GM21381 (cell line): ENCODE measurements around the gene KANK3.

ENCODE experiments used
- ATAC-seq: cut with Tn5 transposase; IDR thresholded peaks from one replicate; pipeline ENCODE4 v1.9.1; 2021; ENCODE audit warnings: mild to moderate bottlenecking, moderate library complexity; ENCODE audit not compliant: unreplicated experiment

Gene KANK3

DNA sequence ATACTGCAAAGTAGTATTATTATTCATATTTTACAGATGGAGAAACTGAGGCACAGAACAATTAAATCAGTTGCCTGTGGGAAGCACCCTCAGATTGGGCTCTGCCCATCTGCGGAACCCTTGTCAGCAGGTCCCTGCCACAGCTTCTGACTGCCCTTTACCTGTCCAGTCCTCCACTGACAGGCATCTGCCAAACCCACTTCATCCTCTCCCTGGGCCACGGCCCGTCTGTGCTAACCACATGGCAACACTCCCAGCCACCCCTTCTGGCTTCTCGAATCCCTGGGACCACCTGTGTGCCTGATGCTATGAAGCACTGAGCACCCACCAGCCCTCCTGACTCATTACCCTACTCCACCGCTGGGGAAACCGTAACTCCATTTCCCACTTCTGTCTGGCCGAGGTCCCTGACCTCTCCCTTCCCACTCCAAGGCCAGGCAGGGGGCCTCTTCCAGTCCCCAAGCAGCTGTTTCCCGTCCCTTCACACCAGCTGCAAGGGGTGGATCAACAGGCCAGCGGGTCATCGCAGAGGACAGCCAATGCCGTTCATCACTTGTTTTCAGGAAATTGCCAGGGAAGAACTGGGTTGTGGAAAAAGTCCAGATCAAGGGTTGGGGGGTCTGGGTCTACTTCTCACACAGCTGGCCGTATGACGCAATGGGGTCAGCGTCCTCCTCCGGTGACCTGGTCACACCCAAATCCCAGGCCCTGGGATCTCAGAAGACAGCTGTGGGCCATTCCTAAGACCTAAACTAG lies 2.5 kb downstream of the KANK3 start:
- no peak for ATAC-seq

DNA sequence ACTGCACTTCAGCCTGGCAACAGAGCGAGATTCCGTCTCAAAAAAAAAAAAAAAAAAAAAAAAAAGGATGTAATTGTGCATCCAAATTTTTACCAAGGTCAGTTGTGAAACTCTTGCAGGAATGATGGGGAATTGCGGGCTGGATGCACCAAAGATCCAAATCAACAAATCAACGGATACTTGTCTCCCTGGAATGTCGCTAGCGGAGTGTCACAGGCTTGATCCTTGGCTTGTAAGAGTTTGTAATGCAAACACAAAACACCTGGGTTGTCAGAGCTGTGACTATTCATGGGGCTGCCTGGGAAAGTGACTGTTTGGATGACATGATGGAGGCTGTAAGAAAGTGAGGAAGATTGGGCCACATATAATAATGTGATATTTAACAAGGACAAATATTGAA lies 4.2 kb downstream of the KANK3 start:
- ATAC-seq, result no peak

DNA sequence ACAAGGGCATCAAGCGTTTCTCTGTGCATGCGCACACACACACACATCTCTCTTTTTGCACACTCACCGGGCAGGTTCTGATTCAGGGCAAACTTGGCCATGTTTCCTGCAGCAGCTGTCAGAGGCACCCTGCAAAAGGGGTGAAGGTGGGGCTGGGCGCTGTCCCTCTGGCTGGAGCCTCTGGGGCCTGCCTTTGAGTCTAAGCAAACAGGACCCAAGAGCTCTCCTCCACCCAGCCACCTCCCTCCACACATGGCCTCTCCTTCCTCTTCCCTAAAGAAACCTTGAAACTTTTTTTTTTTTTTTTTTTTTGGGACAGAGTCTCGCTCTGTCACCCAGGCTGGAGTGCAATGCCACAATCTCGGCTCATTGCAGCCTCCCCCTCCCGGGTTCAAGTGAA lies 5.3 kb downstream of the KANK3 start:
- no peak for ATAC-seq

DNA sequence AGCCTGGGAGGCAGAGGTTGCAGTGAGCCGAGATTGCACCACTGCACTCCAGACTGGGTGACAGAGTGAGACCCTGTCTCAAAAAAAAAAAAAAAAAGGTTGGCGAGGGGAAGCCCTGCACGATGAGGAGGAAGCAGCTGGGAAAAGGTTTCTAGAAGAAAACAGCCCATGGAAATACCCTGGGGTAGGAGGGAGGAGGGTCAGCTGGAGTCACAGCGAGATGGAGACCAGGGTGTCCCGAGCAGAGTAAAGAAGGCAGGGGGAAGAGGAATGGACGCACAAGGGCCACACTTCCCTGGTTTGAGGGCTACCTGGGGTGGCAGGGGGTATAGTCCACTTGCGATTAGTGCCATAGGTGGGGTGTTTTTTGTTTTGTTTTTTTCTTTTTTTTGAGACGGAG lies 6.4 kb downstream of the KANK3 start:
- ATAC-seq, result no peak

DNA sequence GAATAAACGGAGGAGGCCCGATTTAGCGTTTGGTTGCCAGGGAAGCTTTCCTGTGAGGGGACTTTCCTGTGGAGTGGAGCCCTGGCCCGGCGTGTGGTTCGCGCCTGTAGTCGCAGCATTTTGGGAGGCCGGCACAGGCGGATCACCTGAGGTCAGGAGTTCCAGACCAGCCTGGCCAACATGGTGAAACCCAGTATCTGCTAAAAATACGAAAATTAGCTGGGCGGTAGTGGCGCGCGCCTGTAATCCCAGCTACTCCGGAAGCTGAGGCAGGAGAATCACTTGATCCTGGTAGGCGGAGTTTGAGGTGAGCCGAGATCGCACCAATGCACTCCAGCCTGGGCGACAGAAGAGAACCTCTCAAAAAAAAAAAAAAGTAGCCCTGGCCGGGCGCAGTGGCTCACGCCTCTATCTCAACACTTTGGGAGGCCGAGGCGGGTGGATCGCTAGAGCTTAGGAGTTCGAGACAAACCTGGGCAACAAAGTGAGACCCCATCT lies 6.9 kb downstream of the KANK3 start:
- ATAC-seq, result no peak

DNA sequence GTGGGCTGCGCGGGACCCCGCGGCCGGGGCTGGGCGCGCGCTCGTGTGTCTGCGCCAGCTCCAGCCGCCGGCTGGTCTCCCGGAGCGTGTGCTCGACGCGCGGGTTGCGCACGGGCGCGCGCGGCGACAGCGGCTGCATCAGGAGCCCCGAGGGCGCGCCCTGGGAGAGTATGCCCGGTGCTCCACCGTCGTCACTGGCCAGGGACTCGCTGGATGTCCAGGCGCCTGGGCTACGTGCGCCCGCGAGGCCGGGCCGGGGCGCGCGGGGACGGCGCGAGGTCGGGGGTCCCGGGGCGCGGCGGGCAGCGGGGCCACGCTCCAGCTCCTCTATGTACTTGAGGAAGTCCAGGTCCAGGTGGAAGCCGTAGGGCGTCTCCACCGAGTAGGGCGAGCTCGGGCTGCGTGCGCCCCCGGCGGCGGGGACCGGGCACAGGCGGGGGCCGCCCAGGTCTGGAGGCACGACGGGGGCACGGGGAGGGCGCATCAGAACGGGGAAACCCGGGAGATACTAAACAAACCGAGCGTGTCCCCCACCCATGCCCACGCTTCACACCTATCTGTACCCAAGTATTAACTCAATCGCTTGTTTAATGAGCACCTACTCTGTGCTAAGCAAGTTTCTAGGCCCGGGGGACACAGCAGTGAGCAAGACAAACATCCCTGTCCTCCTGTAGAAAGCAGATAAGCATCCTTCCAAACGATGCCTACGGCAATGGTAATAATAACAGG lies 7.6 kb downstream of the KANK3 start:
- peak; percentile 36 for ATAC-seq

DNA sequence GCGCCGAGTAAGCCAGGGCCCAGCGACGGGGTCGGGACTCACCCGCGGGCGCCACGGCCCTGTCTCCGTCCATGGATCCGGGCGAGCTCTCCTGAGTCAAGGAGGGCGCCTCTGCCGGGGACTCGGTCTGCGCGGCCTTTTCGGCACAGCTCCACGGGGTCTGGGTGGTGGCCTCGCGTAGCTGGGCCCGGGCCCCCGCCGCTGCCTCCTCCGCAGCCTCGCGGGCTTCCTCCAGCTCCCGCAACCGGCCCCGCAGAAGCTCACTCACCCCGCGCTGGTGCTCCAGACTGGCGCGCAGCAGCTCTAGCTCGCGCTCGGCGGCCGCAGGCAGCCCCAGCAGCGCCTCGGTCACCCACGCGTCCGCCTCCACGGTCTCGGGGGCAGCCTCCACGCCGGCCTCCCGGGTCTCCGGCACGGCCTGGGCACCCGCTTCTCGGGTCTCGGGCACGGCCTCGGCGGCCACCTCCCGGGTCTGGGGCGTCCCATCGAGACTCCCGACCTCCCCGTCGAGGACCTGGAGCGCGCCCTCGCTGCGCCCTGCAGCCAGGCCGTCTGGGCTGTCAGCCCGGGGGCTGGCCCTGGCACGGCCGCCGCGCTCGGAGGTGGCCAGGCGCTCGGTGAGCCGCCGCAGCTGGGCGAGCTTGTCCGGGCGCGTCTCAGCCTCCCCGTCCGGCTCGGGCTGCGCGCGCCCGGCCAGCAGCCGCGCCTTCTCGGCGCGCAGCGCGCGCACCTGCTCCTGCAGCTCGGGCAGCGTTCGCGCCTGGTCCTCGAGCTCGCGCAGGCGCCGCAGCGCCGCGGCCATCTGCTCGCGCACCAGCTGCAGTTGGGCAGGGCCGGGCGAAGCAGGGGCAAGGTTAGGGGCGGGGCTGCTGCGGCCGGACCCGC lies 8.4 kb downstream of the KANK3 start:
- ATAC-seq, result peak; percentile 56

DNA sequence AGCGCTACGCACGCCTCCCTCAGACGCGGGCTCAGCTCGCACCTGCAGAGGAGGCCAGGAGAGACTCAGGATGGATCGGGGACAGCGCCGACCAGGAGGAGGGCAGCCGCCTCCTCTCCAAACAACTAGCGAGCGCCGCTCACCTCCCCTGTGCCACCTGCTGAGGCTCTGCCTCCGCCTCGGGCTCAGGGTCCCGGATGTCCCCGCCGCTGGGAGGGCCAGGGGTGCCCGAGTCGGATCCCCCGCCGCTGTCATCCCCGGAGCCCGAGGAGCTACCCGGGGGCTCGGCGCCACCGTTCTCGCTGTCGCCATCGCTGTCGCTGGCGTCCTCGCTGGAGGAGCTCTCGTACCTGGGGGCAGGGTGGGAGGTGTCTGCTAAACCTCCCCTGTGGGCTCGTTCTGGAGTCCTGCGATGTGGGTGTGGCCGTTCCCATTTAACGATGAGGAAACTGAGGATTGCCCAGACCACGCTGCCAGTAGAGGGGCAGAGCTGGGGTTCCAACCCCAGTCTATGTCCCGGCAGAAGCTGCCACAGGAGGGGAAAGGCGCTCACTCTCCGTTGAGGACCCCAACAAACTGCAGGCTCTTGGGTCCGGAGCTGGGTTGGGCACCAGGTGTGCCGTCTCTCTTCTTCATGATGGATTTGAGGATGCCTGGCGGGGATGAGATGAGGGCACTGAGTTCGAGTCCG lies 9.2 kb downstream of the KANK3 start:
- ATAC-seq, result no peak

DNA sequence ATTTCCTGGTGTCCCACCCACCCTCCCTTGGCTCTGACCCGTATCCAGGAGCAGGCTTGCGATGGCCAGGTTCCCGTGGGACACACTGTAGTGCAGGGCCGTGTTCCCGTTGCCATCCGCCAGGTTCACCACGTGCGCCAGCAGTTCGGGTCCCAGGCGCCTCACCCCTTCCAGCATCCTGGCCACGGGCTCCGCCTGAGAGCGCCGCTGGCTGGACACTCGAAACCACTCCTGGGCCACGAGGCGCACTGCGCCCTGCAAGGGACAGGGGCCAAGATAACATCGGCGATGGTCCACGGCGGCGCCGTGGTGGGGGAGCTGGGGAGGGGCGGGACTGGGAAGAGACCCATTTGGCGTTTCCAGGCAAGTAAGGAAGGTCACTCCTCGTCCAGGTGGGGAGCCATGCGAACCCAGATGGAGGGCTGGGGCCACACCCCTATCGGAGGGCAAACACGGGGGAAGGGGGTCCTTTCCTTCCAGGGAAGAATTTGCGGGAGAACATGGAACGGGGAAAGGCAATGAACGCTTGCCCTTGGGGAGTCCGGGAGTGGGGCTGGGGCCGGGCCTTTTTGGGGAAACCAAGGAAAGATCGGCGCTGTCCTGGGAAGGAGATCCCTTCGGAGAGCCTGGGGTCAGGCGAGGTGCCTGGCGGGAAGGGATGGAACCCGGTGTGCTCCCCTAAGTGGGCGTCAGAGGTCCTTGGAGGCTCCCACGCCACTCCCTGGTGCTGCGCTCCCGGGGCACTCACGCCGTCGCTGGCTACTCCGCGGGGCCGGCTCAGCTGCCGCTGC lies 9.9 kb downstream of the KANK3 start:
- no peak for ATAC-seq

DNA sequence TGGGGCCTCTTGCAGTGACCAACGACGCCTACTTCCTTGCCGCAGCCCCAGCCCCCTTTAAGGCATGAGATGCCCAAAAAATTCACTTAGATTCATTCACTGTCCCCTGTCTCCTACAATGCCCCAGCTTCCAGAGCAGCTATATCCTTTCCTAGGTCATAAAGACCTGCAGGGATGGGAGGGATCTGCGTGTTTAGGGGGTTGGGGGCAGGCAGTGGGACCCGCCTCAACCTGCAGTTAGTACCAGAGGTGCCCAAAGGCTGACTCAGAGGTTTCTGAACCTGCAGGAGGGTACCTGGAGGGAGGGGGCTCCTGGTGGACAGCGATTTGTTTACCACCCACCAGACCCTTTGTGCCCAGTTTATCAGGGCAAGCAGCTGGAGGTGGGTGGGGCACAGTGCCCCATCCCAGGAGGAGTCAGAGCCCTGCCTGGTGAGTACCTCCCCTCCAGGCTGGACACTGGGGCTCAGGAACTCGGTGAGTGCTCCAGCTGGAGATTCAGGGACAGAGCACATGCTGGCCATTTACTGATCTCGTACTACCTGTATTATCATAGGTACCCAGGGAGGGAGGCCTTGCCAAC lies 11.7 kb downstream of the KANK3 start:
- ATAC-seq, result no peak

DNA sequence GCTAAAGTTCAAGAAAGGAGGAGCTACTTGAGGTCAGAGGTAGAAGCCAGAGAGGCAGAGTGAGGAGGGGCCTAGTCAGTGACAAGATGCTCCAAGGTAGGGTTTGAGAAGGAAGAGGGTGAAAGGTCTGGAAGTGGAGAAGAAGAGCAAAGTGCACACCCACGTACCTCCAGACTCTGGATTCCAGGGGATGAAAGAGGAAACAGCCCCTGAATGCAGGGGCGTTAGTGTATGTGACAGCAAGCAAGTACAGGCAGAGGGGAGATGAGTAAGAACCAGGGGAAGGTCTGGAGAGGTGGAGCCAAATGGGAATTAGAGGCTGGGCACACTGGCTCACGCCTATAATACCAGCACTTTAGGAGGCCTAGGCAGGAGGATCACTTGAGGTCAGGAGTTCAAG lies 13.1 kb downstream of the KANK3 start:
- no peak for ATAC-seq

DNA sequence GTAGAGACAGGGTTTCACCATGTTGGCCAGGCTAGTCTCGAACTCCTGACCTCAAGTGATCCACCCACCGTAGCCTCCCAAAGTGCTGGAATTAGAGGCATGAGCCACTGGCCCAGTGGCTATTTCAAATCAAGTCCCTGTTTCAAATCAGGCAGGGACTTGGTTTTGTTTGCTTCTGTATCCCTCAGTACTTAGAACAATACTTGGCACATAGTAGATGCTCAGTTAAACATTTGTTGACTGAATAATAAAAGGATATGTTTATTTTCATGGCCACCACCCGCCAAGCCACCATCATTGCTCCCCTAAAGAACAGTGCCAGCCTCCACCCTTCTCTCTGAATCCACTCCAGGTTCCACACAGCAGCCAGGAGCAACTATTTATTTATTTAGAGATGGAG lies 17.6 kb downstream of the KANK3 start:
- ATAC-seq, result no peak

DNA sequence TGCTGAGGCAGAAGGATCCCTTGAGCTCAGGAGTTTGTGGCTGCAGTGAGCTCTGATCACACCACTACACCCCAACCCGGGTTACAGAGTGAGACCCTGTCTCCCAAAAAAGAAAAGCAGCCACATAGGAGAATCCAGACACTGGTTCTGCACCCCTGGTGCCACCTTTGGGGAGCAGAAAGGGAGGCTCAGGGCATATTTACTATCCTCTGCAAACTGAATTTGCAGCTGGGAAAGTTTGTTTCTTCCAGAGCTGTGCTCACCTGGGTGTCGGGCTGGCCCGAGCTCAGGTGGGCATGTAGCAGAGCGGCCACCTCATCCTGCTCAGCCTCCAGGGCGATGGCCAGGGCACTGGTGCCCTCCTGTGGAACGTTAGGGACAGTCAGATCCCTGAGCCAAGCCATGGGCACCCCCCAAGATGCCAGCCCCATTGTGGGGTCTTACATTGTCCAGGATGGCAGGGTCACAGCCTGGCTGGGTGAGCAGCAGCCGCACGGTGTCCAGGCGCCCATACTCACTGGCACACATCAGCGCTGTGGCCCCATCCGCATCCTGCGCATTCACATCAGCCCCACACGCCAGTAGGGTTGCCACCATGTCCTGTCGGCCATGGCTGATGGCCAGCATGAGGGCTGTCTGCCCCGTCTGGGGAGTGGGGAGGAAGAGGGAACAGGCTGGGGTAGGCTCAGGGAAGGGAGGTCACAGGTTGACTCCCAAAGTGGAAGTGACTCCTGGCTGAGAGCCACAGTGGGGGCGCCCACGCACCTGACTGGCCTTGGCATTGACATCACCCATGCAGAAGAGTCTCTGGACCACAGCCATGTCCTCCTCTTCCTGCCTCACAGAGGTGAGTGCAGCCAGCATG lies 18.6 kb downstream of the KANK3 start:
- no peak for ATAC-seq

DNA sequence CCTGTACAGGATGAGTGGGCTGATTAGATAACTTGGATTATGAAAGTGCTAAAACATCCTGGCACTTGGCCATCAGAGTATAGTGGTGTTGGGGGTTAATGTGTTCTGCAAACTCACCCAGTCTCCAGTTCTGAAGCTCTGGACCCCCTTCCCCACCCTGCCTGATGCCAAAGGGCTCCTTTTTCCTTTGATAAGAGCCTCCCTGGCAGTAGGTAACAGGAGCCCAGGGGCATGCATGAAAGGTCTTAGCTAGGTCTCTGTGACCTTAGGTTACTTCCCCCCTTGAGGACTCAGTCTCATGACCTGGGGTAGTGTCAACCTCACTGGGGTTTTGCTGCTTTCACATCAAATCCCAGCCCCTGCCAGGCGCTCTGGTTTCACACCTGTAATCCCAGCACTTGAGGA lies 19.3 kb downstream of the KANK3 start:
- ATAC-seq, result no peak

DNA sequence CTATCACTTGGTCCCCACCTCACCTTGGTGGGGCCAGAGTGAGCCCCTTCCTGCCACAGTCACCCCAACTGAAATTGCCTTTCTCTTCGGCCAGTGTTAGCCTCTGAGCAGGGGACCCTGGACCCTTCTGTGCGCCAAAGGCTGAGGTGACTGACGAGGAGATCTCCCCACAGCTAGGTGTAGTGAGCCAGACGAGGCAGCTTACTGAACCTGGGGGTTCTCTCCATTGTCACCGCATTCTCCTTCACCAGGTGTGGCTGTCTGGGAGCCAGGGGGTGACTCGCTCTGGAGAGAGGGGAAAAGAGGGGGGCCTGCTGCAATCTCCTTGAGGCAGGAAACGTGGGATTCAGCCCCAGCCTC lies 20.4 kb downstream of the KANK3 start:
- no peak for ATAC-seq

DNA sequence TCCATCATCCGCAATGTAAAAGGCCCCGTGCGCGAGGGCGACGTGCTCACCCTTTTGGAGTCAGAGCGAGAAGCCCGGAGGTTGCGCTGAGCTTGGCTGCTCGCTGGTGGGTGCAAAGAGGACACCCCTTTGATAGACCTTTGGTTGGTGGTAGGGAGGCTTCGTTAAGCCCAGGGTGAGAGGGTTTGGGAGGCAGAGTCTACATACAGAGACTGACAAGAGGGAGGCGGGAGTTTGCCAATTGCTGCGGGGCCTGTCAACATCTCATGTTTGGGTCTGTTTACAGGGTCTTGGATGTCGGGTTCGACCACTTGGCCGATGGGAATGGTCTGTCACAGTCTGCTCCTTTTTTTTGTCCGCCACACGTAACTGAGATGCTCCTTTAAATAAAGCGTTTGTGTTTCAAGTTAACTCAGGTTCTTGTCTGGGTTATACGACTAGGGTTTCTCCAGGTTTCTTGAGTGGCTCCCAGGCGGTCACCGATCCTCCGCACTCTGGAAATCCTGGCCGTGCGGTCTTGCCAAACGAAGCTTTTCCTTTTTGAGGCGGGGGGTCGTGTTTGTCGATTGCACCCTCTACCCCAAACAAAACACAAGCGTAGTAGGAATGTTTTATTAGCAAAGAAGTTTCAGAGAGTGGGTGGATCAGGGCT lies 20.9 kb downstream of the KANK3 start:
- ATAC-seq, result no peak

DNA sequence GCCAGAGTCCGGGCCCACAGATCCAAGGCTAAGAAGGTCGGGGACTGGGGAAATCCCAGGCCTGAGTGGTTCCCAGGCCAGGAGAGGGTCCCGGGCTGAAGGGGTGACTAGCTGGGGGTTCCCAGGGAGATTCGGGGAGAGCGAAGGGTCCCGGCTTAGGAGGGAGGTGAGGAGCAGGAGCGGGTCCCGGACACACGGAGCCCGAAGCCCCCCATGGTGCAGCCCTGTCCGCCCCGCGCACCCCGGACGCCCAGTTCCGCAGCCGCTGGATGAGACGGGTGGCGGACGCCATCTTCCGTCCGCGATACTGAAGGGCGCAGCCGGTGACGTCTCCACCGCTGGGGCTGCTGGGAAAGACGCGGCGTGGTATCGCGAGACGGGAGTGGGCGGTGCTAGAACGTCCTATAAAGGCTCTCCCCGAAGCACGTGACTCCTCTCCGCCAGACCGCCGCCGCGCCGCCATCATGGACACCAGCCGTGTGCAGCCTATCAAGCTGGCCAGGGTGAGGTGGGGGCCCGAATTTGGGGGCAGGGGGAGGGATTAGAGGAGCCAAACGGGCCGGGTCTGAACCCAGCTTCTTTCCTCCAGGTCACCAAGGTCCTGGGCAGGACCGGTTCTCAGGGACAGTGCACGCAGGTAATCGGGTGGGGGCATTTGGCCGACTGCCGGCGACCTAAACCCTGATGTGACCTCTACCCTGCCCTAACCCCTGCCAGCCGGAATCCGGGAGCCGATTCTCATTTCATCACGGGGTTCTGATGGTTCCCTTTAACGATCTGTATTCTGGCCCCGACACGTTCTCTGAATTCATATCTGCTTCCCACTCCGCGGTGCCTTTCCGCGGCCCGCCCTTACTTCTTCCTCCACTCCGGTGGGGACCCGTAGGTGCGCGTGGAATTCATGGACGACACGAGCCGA lies 21.7 kb downstream of the KANK3 start, which contains the start of the genes NDUFA7 and RPS28:
NDUFA7 (minus strand) TSS at position 309 of the 919 bp plus-strand sequence; CDS start at position 292, 17 bp downstream.
RPS28 (plus strand) TSS at position 430 of the 919 bp plus-strand sequence; CDS start at position 465, 35 bp downstream.
- peak; percentile 89 for ATAC-seq
